ENCODE measurements around the gene ZBTB8A. TPM values are rescaled to one million over a fixed set of nuclear protein-coding genes. Genes with fewer than 3 reads are reported as not detected.

Gene ZBTB8A
- total and polyA plus RNA-seq, 2 of the 13 experiments (the other 11 are each of a cell fraction or from before 2014, with no cell fraction given), result 1.3 to 3.7 TPM

DNA sequence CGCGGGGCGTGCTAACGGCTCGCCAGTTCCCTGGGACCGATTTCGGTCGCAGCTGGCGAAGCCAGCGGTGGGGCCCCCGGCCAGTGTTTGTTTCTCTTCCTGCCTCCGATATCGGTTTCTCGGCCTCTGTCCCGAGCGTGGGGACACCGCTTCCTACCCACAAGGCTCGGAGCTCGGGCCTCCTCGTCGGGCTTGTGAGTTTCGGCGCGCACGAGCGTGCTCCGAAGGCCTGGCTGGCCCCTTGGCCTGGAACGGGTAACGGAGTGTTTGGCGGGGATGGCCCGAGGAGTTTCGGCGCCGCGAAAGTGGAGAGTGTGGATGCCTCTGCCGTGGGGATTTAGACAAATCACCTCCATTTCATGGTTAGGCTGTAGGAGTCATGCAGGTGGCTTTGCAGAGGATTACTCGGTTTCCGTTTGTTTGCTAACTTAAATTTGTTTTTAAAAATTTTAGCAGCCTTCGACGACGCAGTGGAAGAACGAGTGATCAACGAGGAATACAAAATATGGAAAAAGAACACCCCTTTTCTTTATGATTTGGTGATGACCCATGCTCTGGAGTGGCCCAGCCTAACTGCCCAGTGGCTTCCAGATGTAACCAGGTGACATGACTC is 112.3 kb downstream of the ZBTB8A start (continued):
- no peak for TF ChIP-seq CBX1 (IDR thresholded peaks at IDR 0.05; ENCODE audit: low read depth)
- TF ChIP-seq ZNF558 (CRISPR knock-in tag; IDR thresholded peaks at IDR 0.05; ENCODE audit: borderline replicate concordance), result no peak; the same call in 1 of the 2 replicates
- TF ChIP-seq ZNF589 (CRISPR knock-in tag; conservative IDR thresholded peaks at IDR 0.05), result peak; percentile 63; the same call in 1 of the 2 replicates
- TF ChIP-seq CHD4 (IDR thresholded peaks at IDR 0.05; ENCODE audit: borderline replicate concordance, low read length), result no peak
- TF ChIP-seq ZNF614 (CRISPR knock-in tag; IDR thresholded peaks at IDR 0.05; ENCODE audit: borderline replicate concordance), result no peak; the same call in 1 of the 2 replicates
- TF ChIP-seq, protein P1, sequence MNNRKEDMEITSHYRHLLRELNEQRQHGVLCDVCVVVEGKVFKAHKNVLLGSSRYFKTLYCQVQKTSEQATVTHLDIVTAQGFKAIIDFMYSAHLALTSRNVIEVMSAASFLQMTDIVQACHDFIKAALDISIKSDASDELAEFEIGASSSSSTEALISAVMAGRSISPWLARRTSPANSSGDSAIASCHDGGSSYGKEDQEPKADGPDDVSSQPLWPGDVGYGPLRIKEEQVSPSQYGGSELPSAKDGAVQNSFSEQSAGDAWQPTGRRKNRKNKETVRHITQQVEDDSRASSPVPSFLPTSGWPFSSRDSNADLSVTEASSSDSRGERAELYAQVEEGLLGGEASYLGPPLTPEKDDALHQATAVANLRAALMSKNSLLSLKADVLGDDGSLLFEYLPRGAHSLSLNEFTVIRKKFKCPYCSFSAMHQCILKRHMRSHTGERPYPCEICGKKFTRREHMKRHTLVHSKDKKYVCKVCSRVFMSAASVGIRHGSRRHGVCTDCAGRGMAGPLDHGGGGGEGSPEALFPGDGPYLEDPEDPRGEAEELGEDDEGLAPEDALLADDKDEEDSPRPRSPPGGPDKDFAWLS (CRISPR knock-in tag; IDR thresholded peaks at IDR 0.05; ENCODE audit: borderline replicate concordance), result no peak
- no peak for TF ChIP-seq ZNF207 (IDR thresholded peaks at IDR 0.05; ENCODE audit: borderline replicate concordance)
- TF ChIP-seq TCF7L2 (IDR thresholded peaks at IDR 0.05; ENCODE audit: low read depth, low read length), result no peak
- TF ChIP-seq POGZ (CRISPR knock-in tag; IDR thresholded peaks at IDR 0.05), result no peak
- TF ChIP-seq ZNF547 (CRISPR knock-in tag; IDR thresholded peaks at IDR 0.05), result peak; percentile 28; the same call in 1 of the 2 replicates
- TF ChIP-seq ETV6 (CRISPR knock-in tag; conservative IDR thresholded peaks at IDR 0.05), result no peak
- no peak for TF ChIP-seq ZBTB42 (CRISPR knock-in tag; IDR thresholded peaks at IDR 0.05)
- no peak for TF ChIP-seq ZNF772 (CRISPR knock-in tag; IDR thresholded peaks at IDR 0.05)
- peak; percentile 63 for TF ChIP-seq SNAI1 (CRISPR knock-in tag; IDR thresholded peaks at IDR 0.05; ENCODE audit: borderline replicate concordance)
- no peak for TF ChIP-seq MTERF4 (CRISPR knock-in tag; IDR thresholded peaks at IDR 0.05)
- TF ChIP-seq ZNF251 (CRISPR knock-in tag; IDR thresholded peaks at IDR 0.05), result no peak
- TF ChIP-seq, protein P2, sequence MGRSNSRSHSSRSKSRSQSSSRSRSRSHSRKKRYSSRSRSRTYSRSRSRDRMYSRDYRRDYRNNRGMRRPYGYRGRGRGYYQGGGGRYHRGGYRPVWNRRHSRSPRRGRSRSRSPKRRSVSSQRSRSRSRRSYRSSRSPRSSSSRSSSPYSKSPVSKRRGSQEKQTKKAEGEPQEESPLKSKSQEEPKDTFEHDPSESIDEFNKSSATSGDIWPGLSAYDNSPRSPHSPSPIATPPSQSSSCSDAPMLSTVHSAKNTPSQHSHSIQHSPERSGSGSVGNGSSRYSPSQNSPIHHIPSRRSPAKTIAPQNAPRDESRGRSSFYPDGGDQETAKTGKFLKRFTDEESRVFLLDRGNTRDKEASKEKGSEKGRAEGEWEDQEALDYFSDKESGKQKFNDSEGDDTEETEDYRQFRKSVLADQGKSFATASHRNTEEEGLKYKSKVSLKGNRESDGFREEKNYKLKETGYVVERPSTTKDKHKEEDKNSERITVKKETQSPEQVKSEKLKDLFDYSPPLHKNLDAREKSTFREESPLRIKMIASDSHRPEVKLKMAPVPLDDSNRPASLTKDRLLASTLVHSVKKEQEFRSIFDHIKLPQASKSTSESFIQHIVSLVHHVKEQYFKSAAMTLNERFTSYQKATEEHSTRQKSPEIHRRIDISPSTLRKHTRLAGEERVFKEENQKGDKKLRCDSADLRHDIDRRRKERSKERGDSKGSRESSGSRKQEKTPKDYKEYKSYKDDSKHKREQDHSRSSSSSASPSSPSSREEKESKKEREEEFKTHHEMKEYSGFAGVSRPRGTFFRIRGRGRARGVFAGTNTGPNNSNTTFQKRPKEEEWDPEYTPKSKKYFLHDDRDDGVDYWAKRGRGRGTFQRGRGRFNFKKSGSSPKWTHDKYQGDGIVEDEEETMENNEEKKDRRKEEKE (IDR thresholded peaks at IDR 0.05), result no peak
- TF ChIP-seq ZNF235 (CRISPR knock-in tag; IDR thresholded peaks at IDR 0.05; ENCODE audit: borderline replicate concordance), result 0 out of 2 replicates have a peak, but pooled peaks have one; percentile 11
- TF ChIP-seq FOXJ3 (CRISPR knock-in tag; IDR thresholded peaks at IDR 0.05; ENCODE audit: borderline replicate concordance), result 0 out of 2 replicates have a peak, but pooled peaks have one; percentile 14
- TF ChIP-seq ZNF788 (CRISPR knock-in tag; IDR thresholded peaks at IDR 0.05; ENCODE audit: borderline replicate concordance), result no peak
- no peak for TF ChIP-seq ZNF329 (CRISPR knock-in tag; IDR thresholded peaks at IDR 0.05; ENCODE audit: low read depth)
- TF ChIP-seq ZBTB20 (CRISPR knock-in tag; IDR thresholded peaks at IDR 0.05; ENCODE audit: borderline replicate concordance, low read depth), result no peak; the same call in 1 of the 2 replicates
- peak; percentile 61; the same call in 1 of the 2 replicates for TF ChIP-seq ZNF234 (CRISPR knock-in tag; conservative IDR thresholded peaks at IDR 0.05)
- TF ChIP-seq ZNF816 (CRISPR knock-in tag; IDR thresholded peaks at IDR 0.05; ENCODE audit: borderline replicate concordance), result peak; percentile 7; the same call in 1 of the 2 replicates
- TF ChIP-seq ZZZ3 (CRISPR knock-in tag; IDR thresholded peaks at IDR 0.05; ENCODE audit: borderline replicate concordance), result 0 out of 2 replicates have a peak, but pooled peaks have one; percentile 7
- TF ChIP-seq RFX5 (IDR thresholded peaks at IDR 0.05; ENCODE audit: low read depth, low read length), result no peak

Measured in HepG2 (cell line).